HepG2 (cell line): ENCODE measurements around the gene IGFBP5. TPM values are rescaled to one million over a fixed set of nuclear protein-coding genes. Genes with fewer than 3 reads are reported as not detected.

Experiments
- DMTF1 ChIP-seq: sonication (generic); formaldehyde crosslinking; IDR thresholded peaks from 2 replicates; pipeline ENCODE4 v1.4.0; 2020; ENCODE audit warnings: mild to moderate bottlenecking, missing genetic modification reagents
- EED ChIP-seq: sonication (generic); formaldehyde crosslinking; IDR thresholded peaks from 2 replicates; pipeline ENCODE4 v1.5.0; 2020; ENCODE audit warnings: mild to moderate bottlenecking, missing genetic modification reagents
- ETS1 ChIP-seq: sonication (generic); formaldehyde crosslinking; IDR thresholded peaks from 2 replicates; pipeline ENCODE4 v1.4.0; 2020; ENCODE audit warnings: missing genetic modification reagents
- GABPB1 ChIP-seq: IDR thresholded peaks from 2 replicates; pipeline ENCODE4 v1.6.1; 2016; ENCODE audit warnings: mild to moderate bottlenecking, missing genetic modification reagents, moderate library complexity, missing compliant biosample characterization
- GATAD2A ChIP-seq: IDR thresholded peaks from 2 replicates; pipeline ENCODE4 v1.6.1; 2016
- HDAC1 ChIP-seq: sonication (generic); formaldehyde crosslinking; IDR thresholded peaks from 2 replicates; pipeline ENCODE4 v1.5.1; 2020; ENCODE audit warnings: mild to moderate bottlenecking, missing genetic modification reagents
- HES4 ChIP-seq: sonication (generic); formaldehyde crosslinking; IDR thresholded peaks from 2 replicates; pipeline ENCODE4 v1.9.0; 2021; ENCODE audit warnings: mild to moderate bottlenecking, missing genetic modification reagents, borderline replicate concordance
- ISL2 ChIP-seq: sonication (generic); formaldehyde crosslinking; IDR thresholded peaks from 2 replicates; pipeline ENCODE4 v1.5.0; 2020; ENCODE audit warnings: missing genetic modification reagents
- MAX ChIP-seq: IDR thresholded peaks from 2 replicates; pipeline ENCODE4 v1.6.1; 2012; ENCODE audit warnings: inconsistent platforms
- NFE2 ChIP-seq: sonication (generic); formaldehyde crosslinking; IDR thresholded peaks from 2 replicates; pipeline ENCODE4 v1.4.0; 2020; ENCODE audit warnings: missing genetic modification reagents
- NFKB2 ChIP-seq: sonication (generic); formaldehyde crosslinking; IDR thresholded peaks from 2 replicates; pipeline ENCODE4 v1.4.0; 2020; ENCODE audit warnings: missing genetic modification reagents, borderline replicate concordance
- NR2F1 ChIP-seq, 2 experiments: fragments of 450-650 bp in 1 of 2; formaldehyde crosslinking in 1 of 2; IDR thresholded peaks; 2 replicates each; pipeline versions ENCODE4 v1.5.0 to v1.6.1; 2016 to 2020; ENCODE audit warnings: mild to moderate bottlenecking in 1 of 2, missing compliant biosample characterization in 1 of 2, missing genetic modification reagents in 1 of 2, moderate library complexity in 1 of 2
- PAX8 ChIP-seq: sonication (generic); formaldehyde crosslinking; IDR thresholded peaks from 2 replicates; pipeline ENCODE4 v1.8.0; 2022; ENCODE audit warnings: mild to moderate bottlenecking, missing genetic modification reagents, borderline replicate concordance
- PCBP1 ChIP-seq: fragments of 200-400 bp; formaldehyde crosslinking; IDR thresholded peaks from 2 replicates; pipeline ENCODE4 v1.6.1; 2017; ENCODE audit warnings: mild to moderate bottlenecking, low read depth, low read length, borderline replicate concordance
- PHF21A ChIP-seq: sonication (generic); formaldehyde crosslinking; IDR thresholded peaks from 2 replicates; pipeline ENCODE4 v1.5.0; 2020; ENCODE audit warnings: mild to moderate bottlenecking, missing genetic modification reagents
- RARG ChIP-seq: sonication (generic); formaldehyde crosslinking; IDR thresholded peaks from 2 replicates; pipeline ENCODE4 v1.4.0; 2020; ENCODE audit warnings: low read depth, mild to moderate bottlenecking, missing genetic modification reagents
- RBM22 ChIP-seq: fragments of 200-400 bp; formaldehyde crosslinking; optimal IDR thresholded peaks from 2 replicates; pipeline ENCODE3; 2017; ENCODE audit warnings: mild to moderate bottlenecking, low read length, moderate library complexity
- THRA ChIP-seq: sonication (generic); formaldehyde crosslinking; IDR thresholded peaks from 2 replicates; pipeline ENCODE4 v1.4.0; 2020; ENCODE audit warnings: missing genetic modification reagents, borderline replicate concordance
- ZNF275 ChIP-seq: sonication (generic); formaldehyde crosslinking; IDR thresholded peaks from 2 replicates; pipeline ENCODE4 v1.8.0; 2022; ENCODE audit warnings: missing genetic modification reagents, mild to moderate bottlenecking, inconsistent platforms, borderline replicate concordance
- ZNF326 ChIP-seq: sonication (generic); formaldehyde crosslinking; IDR thresholded peaks from 2 replicates; pipeline ENCODE4 v1.4.0; 2020; ENCODE audit warnings: missing genetic modification reagents, borderline replicate concordance
- ZNF33A ChIP-seq: sonication (generic); formaldehyde crosslinking; IDR thresholded peaks from 2 replicates; pipeline ENCODE4 v1.5.1; 2020; ENCODE audit warnings: missing genetic modification reagents, mild to moderate bottlenecking, moderate library complexity, borderline replicate concordance
- ZNF343 ChIP-seq: sonication (generic); formaldehyde crosslinking; IDR thresholded peaks from 2 replicates; pipeline ENCODE4 v1.4.0; 2020; ENCODE audit warnings: mild to moderate bottlenecking, missing genetic modification reagents
- ZNF619 ChIP-seq: sonication (generic); formaldehyde crosslinking; IDR thresholded peaks from 2 replicates; pipeline ENCODE4 v1.4.0; 2020; ENCODE audit warnings: mild to moderate bottlenecking, missing genetic modification reagents
- polyA plus RNA-seq, 8 experiments: library from polyadenylated mRNA; depleted of rRNA in 3 of 8; stranded (reverse) in 7 of 8; unstranded in 1 of 8; fragments of >200 nt; fragmentation: Illumina TruSeq in 4 of 8; extraction: Trizol in 4 of 8; gene quantifications; 2 replicates each; pipeline versions ENCODE4 v1.2.1 to v1.2.3, GENCODE V29; 2011 to 2016; ENCODE audit warnings: low read depth in 4 of 8, missing spikeins in 1 of 8, mixed read lengths in 1 of 8; ENCODE audit not compliant: insufficient read depth in 1 of 8
- total RNA-seq, 5 experiments: library from RNA; depleted of rRNA; stranded (reverse); fragments of >200 nt; fragmentation: Illumina TruSeq; extraction: Trizol; gene quantifications; 2 replicates each; pipeline ENCODE4 v1.2.3, GENCODE V29; 2016; ENCODE audit warnings: low read depth in 1 of 5

The IGFBP5 gene
- total and polyA plus RNA-seq, 2 of the 13 experiments (the other 11 are each of a cell fraction or from before 2014, with no cell fraction given) = 0.15 TPM; not detected in 1

- TF ChIP-seq ETS1 (no peak), ZNF275 (CRISPR knock-in tag) (no peak), EED (CRISPR knock-in tag) (no peak), GABPB1 (CRISPR knock-in tag) (no peak), HES4 (CRISPR knock-in tag) (no peak), MAX (peak; percentile 37; the same call in 1 of the 2 replicates), NFKB2 (CRISPR knock-in tag) (no peak), NR2F1 (CRISPR knock-in tag; IDR thresholded peaks at IDR 0.05) (no peak), PCBP1 (no peak), RBM22 (no peak), ISL2 (CRISPR knock-in tag) (no peak), RARG (CRISPR knock-in tag) (no peak), ZNF33A (no peak), ZNF343 (CRISPR knock-in tag) (no peak), ZNF619 (peak; percentile 21; the same call in 1 of the 2 replicates), GATAD2A (no peak), THRA (CRISPR knock-in tag) (no peak), ZNF326 (CRISPR knock-in tag) (no peak), DMTF1 (CRISPR knock-in tag) (no peak), PAX8 (CRISPR knock-in tag) (no peak), NFE2 (CRISPR knock-in tag) (no peak), HDAC1 (CRISPR knock-in tag) (0 out of 2 replicates have a peak, but pooled peaks have one; percentile 18), PHF21A (no peak)
Measured at GRCh38 chr2:216661639-216662375, 33.5 kb downstream of the IGFBP5 start (continued).
